Activated T-helper 2 cell treated with anti-CD3 and anti-CD28 coated beads, Interferon-gamma antibody, Interleukin-2, Interleukin-4, amounts not matched to agents 10 μg/mL and 5 μg/mL and 100 μg/mL, durations not matched to agents 14 hours and 24 hours and 36 hours (primary cell): Measurements from ENCODE around the gene ATXN3L. TPM values are rescaled to one million over a fixed set of nuclear protein-coding genes. Genes with fewer than 3 reads are reported as not detected.

Experiments
- DNase-seq: peaks from one replicate; pipeline ENCODE4 v3.0.0; 2021; ENCODE audit warnings: low spot score
- H3K27ac Mint-ChIP-seq: one replicate; pipeline ENCODE4 v1.8.0; 2021; ENCODE audit warnings: mixed read lengths
- H3K27me3 Mint-ChIP-seq: one replicate; pipeline ENCODE4 v1.8.0; 2021; ENCODE audit warnings: low read depth, mixed read lengths
- H3K36me3 Mint-ChIP-seq: one replicate; pipeline ENCODE4 v1.8.0; 2021; ENCODE audit warnings: low read depth, mixed read lengths
- H3K4me1 Mint-ChIP-seq: one replicate; pipeline ENCODE4 v1.8.0; 2021; ENCODE audit warnings: low read depth, mixed read lengths
- H3K4me3 Mint-ChIP-seq: one replicate; pipeline ENCODE4 v1.8.0; 2021; ENCODE audit warnings: low read depth, mild to moderate bottlenecking, moderate library complexity, mixed read lengths
- H3K9me3 Mint-ChIP-seq: one replicate; pipeline ENCODE4 v1.8.0; 2021; ENCODE audit warnings: mixed read lengths
- intact Hi-C: fragments of 100-400 bp; cut with micrococcal nuclease; formaldehyde crosslinking; loops from one replicate; pipeline ENCODE4 v1.15.1; 2023
- total RNA-seq: library from RNA; stranded (reverse); gene quantifications from 2 replicates; pipeline ENCODE4 v1.2.3, GENCODE V29; 2022

The ATXN3L gene
- total RNA-seq, 1 donor from 2014 or later = not detected

DNA sequence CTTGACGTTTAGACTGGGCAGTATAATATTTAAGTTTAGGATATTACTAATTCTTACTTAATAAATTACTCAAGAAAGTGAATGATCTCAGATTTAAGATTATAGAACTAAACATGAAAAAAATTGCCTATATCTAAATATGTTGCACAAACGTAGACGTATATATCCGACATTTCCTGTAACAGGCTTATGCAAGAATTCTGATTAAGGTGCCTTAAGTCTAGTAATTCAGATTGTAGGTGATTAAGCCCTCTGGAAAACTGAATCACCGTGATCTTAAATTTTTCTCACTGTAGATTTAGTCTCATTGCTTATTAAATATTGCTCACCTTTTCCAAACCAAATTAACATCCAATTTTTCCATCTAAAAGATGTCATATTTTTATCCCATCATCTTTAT lies 24.0 kb downstream of the ATXN3L start:
- no peaks in the 10 kb centered on the region for H3K9me3 Mint-ChIP-seq
- no peak overlapping the region for H3K27ac Mint-ChIP-seq
- H3K4me3 Mint-ChIP-seq = no peak overlapping the region
- peaks cover 4% of the 10 kb centered on the region for H3K27me3 Mint-ChIP-seq
- H3K4me1 Mint-ChIP-seq = peaks cover 11% of the 10 kb centered on the region
- intact Hi-C loops = no loop called here
- no peak for DNase-seq
- H3K36me3 Mint-ChIP-seq = no peaks in the 10 kb centered on the region

DNA sequence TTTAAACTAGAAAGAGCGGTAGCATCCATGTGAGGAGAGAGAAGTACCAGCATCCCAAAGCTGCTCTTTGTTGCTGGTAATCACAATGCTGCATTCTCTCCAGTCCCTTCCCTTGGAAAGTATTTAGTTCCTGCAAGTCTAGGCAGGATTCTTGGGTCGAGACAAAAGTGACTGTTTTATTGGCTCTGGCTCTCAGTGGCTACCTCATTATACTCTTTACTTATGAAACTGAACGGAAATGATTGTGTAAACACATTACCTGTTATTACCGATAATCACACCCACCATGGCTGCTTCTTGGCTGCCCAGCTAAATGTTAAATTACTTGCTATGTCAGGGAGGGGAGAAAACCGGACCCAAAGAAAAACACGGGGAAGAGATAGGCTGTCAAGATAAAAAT lies 26.2 kb downstream of the ATXN3L start:
- no peaks in the 10 kb centered on the region for H3K9me3 Mint-ChIP-seq
- peaks cover 4% of the 10 kb centered on the region for H3K27me3 Mint-ChIP-seq
- no peaks in the 10 kb centered on the region for H3K36me3 Mint-ChIP-seq
- intact Hi-C loops = no loop called here
- H3K27ac Mint-ChIP-seq = no peak overlapping the region
- no peak overlapping the region for H3K4me3 Mint-ChIP-seq
- DNase-seq = no peak
- no peaks in the 10 kb centered on the region for H3K4me1 Mint-ChIP-seq

DNA sequence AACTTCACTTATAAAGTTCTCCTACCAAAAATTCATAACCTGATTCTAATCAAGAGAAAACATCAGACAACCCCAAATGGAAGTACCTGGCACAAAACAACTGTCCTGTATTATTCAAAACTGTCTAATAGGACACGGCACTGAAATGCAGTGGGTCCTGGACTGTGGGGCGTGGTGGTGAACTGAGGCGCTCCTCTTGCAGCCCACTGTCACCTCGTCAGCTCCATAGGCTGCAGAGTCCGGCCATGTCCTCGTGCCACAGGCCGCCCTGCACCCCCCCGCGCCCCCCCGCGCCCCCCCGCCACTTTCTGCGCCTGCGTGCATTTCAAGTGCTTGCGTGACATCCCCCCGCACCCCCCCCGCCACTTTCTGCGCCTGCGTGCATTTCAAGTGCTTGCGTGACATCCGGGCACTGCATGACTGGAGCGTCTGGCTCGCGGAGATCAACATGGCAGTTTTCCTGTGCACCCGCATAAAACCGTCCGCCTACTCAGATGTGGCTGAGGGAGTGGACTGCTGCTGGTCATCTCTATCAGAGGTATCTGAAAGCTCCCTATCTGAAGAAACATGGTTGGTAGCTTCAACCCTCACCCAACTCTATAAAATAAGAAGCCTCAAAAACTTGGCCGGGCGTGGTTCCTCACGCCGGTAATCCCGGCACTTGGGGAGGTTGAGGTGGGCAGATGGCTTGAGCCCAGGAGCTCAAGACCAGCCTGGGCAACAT lies 28.8 kb downstream of the ATXN3L start:
- Mint-ChIP-seq H3K4me3 (no peak overlapping the region), H3K36me3 (no peaks in the 10 kb centered on the region), H3K27ac (no peak overlapping the region), H3K4me1 (no peaks in the 10 kb centered on the region), H3K9me3 (no peaks in the 10 kb centered on the region), H3K27me3 (peaks cover 4% of the 10 kb centered on the region)
- intact Hi-C loops = no loop called here
- DNase-seq = no peak

DNA sequence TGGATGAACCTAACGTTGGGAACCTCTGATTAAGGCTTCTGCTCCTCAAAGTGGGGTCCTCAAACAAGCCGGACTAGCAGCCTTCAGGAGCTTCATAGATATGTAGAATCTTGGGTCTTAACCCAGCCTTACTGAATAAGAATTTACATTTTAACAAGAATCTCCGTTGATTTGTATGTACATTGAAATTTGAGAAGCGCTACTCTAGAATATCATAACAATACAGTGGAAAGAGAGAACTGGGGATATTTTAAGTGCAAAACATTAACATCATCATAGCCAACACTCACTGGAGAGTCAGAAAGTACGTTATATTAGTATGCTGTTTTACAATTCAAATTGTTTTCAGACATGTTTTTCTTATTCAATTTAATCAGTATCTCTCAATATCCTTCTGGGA lies 31.2 kb downstream of the ATXN3L start:
- H3K36me3 Mint-ChIP-seq = peaks cover 5% of the 10 kb centered on the region
- H3K9me3 Mint-ChIP-seq = peaks cover 6% of the 10 kb centered on the region
- H3K4me3 Mint-ChIP-seq = no peak overlapping the region
- DNase-seq = no peak
- no peak overlapping the region for H3K27ac Mint-ChIP-seq
- no peaks in the 10 kb centered on the region for H3K4me1 Mint-ChIP-seq
- intact Hi-C loops = no loop called here
- H3K27me3 Mint-ChIP-seq = peaks cover 2% of the 10 kb centered on the region

DNA sequence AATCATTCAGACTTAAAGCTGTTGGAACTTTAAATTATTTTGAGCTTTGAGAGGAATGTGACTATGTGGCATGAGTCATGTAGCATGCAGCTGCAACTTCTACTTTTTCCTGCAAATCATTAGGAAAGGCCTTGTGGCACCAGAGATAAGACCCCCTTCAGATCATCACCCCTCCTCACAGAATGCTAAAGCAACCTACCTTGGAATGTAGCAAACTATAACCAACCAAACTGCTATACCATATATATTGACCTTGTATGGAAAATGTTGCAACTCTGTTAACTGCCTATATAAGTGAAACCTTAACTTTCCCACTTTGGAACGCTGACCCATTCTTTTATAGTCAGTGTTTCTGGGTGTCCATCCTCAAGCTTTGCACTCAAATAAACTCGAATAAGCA lies 32.0 kb downstream of the ATXN3L start:
- Mint-ChIP-seq H3K27me3 (no peaks in the 10 kb centered on the region), H3K27ac (no peak overlapping the region), H3K4me1 (no peaks in the 10 kb centered on the region), H3K36me3 (peaks cover 5% of the 10 kb centered on the region), H3K4me3 (no peak overlapping the region), H3K9me3 (peaks cover 6% of the 10 kb centered on the region)
- intact Hi-C loops = no loop called here
- DNase-seq = no peak

DNA sequence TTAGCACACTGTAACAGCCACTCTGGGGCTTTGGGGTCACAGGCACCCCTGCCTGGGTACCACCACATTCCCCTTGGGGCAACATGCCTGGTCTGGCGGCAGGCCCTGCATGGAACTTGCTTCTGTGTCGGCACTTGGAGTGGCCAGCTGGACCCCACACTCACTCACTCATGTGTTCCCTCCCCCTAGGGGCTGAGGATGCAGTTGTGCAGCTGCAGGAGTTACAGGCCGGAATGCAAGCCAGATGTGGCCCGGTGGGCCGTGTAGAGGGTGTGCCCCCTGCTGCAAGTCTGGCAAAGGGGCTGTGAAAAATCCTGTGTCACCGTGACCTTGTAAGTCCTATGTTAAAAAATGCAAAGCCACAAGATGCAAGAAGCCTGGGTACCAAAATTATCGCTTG lies 34.2 kb downstream of the ATXN3L start:
- H3K4me3 Mint-ChIP-seq = no peak overlapping the region
- intact Hi-C loops = no loop called here
- H3K4me1 Mint-ChIP-seq = no peaks in the 10 kb centered on the region
- no peak for DNase-seq
- H3K9me3 Mint-ChIP-seq = peaks cover 6% of the 10 kb centered on the region
- H3K27ac Mint-ChIP-seq = no peak overlapping the region
- no peaks in the 10 kb centered on the region for H3K27me3 Mint-ChIP-seq
- H3K36me3 Mint-ChIP-seq = peaks cover 5% of the 10 kb centered on the region

DNA sequence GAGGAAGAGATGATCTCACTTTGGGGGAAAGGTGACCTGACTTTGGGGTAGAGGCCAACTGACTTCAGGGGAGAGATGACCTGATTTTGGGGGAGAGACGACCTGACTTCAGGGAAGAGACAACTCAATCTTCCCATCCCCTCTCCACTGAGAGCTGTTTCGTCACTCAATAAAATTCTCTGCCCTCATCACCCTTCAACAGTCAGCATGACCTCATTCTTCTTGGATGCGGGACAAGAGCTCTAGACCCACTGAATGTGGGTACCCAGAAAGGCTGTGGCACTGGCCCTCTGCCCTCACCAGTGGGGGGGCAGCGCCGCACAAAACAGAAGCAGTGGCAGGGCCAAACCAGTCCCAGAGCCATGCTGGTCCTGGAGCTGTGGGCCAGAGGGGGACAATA lies 34.6 kb downstream of the ATXN3L start:
- no peaks in the 10 kb centered on the region for H3K4me1 Mint-ChIP-seq
- H3K9me3 Mint-ChIP-seq = peaks cover 6% of the 10 kb centered on the region
- intact Hi-C loops = no loop called here
- no peak overlapping the region for H3K4me3 Mint-ChIP-seq
- no peaks in the 10 kb centered on the region for H3K27me3 Mint-ChIP-seq
- no peak for DNase-seq
- H3K27ac Mint-ChIP-seq = no peak overlapping the region
- peaks cover 5% of the 10 kb centered on the region for H3K36me3 Mint-ChIP-seq

DNA sequence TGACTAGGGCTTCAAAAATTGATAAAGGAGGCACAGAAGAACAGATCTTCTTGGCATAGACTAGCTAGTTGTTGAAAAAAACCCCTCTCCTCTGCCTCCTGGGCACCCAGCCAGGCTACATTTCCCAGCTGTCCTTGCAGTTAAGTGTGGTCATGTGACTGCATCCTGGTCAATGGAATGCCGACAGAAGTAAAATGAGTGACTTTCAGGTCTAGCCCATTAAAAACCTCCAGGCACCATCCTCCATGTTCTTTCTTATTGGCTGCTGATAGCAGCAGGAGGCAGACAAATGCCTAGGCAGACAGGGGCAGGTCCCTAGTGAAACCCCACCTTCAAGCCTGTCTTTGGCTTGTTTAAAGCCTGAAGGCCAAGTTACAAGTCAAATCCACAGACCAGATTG lies 35.3 kb downstream of the ATXN3L start:
- intact Hi-C loops = no loop called here
- no peaks in the 10 kb centered on the region for H3K4me1 Mint-ChIP-seq

DNA sequence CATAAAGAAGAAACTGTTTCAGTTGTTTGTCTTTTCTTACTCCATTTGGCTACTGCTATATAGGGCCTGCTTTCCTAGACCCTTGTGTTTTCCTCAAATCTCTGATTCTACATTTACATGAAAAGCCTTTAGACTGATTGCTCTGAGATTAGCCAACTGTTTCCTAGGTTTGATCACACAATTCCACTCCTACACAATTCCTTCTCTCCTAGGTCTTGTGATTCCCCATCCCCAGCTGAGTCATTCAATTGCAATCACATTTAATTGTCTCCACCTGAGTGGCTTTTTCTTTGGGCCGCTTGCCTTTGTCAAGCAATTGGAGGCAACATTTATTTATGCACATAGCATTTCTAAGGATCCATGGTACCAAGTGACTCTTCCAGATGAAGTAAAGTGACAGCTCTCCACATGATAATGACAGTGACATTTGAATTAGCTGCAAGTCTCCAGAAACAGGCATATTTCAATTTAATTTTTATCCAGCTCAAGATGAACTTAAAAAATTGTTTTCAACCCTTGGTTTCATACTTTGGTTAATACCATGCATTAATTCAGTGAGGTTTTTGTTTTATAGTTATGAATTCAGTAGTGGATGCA lies 35.8 kb downstream of the ATXN3L start:
- no peak overlapping the region for H3K4me3 Mint-ChIP-seq
- H3K9me3 Mint-ChIP-seq = peaks cover 6% of the 10 kb centered on the region
- no peak overlapping the region for H3K27ac Mint-ChIP-seq
- peaks cover 5% of the 10 kb centered on the region for H3K36me3 Mint-ChIP-seq
- intact Hi-C loops = no loop called here
- peaks cover 2% of the 10 kb centered on the region for H3K4me1 Mint-ChIP-seq
- no peaks in the 10 kb centered on the region for H3K27me3 Mint-ChIP-seq
- no peak for DNase-seq

More for the DNA sequence above, 35.3 kb downstream of the ATXN3L start:
- DNase-seq = no peak
- Mint-ChIP-seq H3K27ac (no peak overlapping the region), H3K9me3 (peaks cover 6% of the 10 kb centered on the region), H3K27me3 (no peaks in the 10 kb centered on the region), H3K36me3 (peaks cover 5% of the 10 kb centered on the region), H3K4me3 (no peak overlapping the region)

DNA sequence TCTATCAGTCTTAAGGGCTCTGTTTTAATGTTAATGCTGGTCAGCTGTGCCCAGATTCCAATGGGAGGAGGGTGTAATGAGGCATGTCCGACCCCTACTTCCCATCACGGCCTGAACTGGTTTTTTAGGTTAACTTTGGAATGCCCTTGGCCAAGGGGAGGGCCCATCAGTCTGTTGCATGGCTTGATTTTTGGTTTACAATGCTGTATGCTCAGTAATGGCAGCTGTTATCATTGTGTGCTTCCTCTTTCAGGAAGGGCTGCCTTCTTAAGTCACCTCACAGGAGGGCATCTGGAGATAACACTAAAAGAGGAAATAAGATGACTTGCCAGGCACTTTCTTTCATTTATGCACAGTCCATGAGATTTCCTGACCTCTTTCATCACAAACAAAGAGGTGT lies 36.3 kb downstream of the ATXN3L start:
- no peak for DNase-seq

DNA sequence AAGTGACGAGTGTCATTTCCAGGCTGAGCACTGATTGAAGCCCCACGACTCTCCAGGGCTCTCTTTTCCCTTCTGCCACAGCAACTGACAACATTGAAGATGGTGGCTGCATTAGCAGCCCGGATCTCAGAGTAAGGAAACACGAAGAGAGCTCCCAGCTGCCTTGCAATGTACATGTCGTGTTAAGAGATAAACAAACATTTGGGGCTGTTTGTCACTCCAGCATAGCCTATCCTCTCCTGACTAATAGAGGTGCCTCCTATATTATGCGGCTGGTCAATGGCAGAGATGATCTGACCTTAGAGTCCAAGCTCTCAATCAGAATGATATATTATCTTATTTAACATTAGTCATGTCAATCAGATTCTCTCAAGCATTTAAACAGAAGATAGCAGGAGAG lies 38.6 kb downstream of the ATXN3L start:
- Mint-ChIP-seq H3K27me3 (no peaks in the 10 kb centered on the region), H3K27ac (no peak overlapping the region), H3K4me3 (no peak overlapping the region), H3K4me1 (peaks cover 16% of the 10 kb centered on the region), H3K9me3 (peaks cover 6% of the 10 kb centered on the region), H3K36me3 (peaks cover 5% of the 10 kb centered on the region)
- DNase-seq = no peak
- intact Hi-C loops = no loop called here

More for the DNA sequence above, 36.3 kb downstream of the ATXN3L start:
- intact Hi-C loops = no loop called here
- peaks cover 5% of the 10 kb centered on the region for H3K36me3 Mint-ChIP-seq
- H3K4me1 Mint-ChIP-seq = peaks cover 7% of the 10 kb centered on the region
- H3K27ac Mint-ChIP-seq = no peak overlapping the region
- peaks cover 6% of the 10 kb centered on the region for H3K9me3 Mint-ChIP-seq
- H3K27me3 Mint-ChIP-seq = no peaks in the 10 kb centered on the region
- no peak overlapping the region for H3K4me3 Mint-ChIP-seq

DNA sequence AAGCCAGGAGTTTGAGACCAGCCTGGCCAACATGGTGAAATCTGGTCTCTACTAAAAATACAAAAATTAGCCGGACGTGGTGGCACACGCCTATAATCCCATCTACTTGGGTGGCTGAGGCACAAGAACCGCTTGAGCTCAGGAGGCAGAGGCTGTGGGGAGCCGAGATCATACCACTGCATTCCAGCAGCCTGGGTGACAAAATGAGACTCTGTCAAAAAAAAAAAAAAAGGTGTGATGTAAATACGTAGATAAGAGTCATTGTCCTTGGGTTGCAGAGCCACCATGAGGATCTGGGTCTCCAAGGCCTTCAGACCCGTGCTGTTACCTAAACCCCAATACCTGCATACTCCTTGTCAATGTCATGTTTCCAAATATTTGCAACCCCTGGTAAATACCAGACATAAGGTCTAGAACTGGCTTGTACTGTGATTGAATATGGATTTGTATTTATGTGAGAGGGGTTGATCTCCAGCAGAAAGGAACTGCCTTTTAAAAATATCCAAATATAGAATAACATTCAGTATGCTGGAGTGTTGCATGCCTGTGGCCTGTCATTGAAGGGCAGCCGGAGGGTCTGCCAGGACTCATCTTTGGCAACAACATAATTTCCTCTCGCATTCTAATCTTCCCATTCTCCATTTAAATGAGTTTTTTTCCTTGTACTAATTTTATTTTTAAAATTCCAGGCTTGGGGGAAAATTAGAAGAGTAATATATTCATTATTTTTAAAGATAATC lies 40.4 kb downstream of the ATXN3L start:
- Mint-ChIP-seq H3K4me1 (peaks cover 16% of the 10 kb centered on the region), H3K9me3 (no peaks in the 10 kb centered on the region), H3K27me3 (no peaks in the 10 kb centered on the region), H3K4me3 (no peak overlapping the region), H3K27ac (peak overlapping the region; percentile 52), H3K36me3 (no peaks in the 10 kb centered on the region)
- DNase-seq = no peak
- intact Hi-C loops = no loop called here

DNA sequence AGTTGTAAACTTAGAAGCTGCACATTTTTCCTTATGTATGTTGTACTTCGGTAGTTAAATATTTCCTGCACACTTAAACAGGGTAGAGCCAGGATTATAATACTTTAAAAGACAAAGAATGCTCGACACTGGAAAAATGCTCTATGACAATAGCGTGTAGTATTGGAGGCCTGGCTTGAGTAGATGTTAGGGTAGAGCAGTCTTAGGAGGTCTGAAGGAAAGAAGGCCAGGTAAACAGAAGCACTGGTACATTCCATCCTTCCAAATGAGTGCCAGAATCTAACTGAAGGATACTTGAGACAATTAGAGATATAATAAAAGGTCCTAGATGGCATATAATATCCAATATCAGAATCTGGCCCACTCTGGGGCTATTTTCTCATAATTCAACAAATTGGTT lies 42.3 kb downstream of the ATXN3L start:
- no peak overlapping the region for H3K27ac Mint-ChIP-seq
- H3K27me3 Mint-ChIP-seq = no peaks in the 10 kb centered on the region
- no peak for DNase-seq
- peaks cover 16% of the 10 kb centered on the region for H3K4me1 Mint-ChIP-seq
- no peaks in the 10 kb centered on the region for H3K9me3 Mint-ChIP-seq
- intact Hi-C loops = no loop called here
- H3K36me3 Mint-ChIP-seq = no peaks in the 10 kb centered on the region
- no peak overlapping the region for H3K4me3 Mint-ChIP-seq
